Superior temporal gyrus (tissue), 1 donor: ENCODE data around the gene FBXL4.
A peak's percentile ranks its signal among the peaks of the same experiment; 100 is the strongest.

ENCODE experiments used
- DNase-seq: peaks from one replicate; pipeline ENCODE4 v3.0.0-alpha.2; 2016; ENCODE audit errors: extremely low spot score

FBXL4 gene

GRCh38 chr6:98824902-98825599, 122.7 kb downstream of the FBXL4 start:
- DNase-seq = peak; percentile 17

GRCh38 chr6:98824162-98824901, 123.4 kb downstream of the FBXL4 start:
- DNase-seq = peak; percentile 56

GRCh38 chr6:98823428-98824161, 124.2 kb downstream of the FBXL4 start:
- peak; percentile 42 for DNase-seq

- no peak for DNase-seq
These were observed 125.9 kb downstream of the FBXL4 start for GRCh38 chr6:98821756-98822405.
